Liver (tissue), 3 donors: ENCODE data around the gene FTO.

Experiments used
- CTCF ChIP-seq: fragments of 150-350 bp; IDR thresholded peaks from 2 replicates; pipeline ENCODE4 v1.5.1; 2017; ENCODE audit warnings: improper control_type of control experiment, low read depth, low read length; ENCODE audit not compliant: missing input control
- GABPA ChIP-seq, 2 donors: IDR thresholded peaks in 1 of 2; conservative IDR thresholded peaks in 1 of 2; 2 replicates each; pipeline ENCODE4 v1.6.1; 2016; ENCODE audit warnings: antibody characterized with exemption in 2 of 2, mild to moderate bottlenecking in 1 of 2, moderate library complexity in 1 of 2
- REST ChIP-seq: IDR thresholded peaks from 2 replicates; pipeline ENCODE4 v1.6.1; 2016; ENCODE audit warnings: antibody characterized with exemption, mild to moderate bottlenecking
- TAF1 ChIP-seq: conservative IDR thresholded peaks from 2 replicates; pipeline ENCODE4 v1.6.1; 2016; ENCODE audit warnings: antibody characterized with exemption, mild to moderate bottlenecking
- donor health status: healthy.
- donor health status: healthy.

- no peak for TF ChIP-seq CTCF
- no peak for TF ChIP-seq REST
- TF ChIP-seq GABPA (IDR thresholded peaks at IDR 0.05 in 1 of 2, conservative IDR thresholded peaks at IDR 0.05 in 1 of 2), result no peak
- TF ChIP-seq TAF1, result no peak
Measured at GRCh38 chr16:54118846-54119245, 414.9 kb downstream of the FTO start.
